HG03354 (cell line): ENCODE data around the gene CHCHD6.

Experiments
- ATAC-seq: cut with Tn5 transposase; IDR thresholded peaks from one replicate; pipeline ENCODE4 v1.9.1; 2021; ENCODE audit warnings: mild to moderate bottlenecking; ENCODE audit not compliant: unreplicated experiment, poor library complexity, severe bottlenecking

CHCHD6 gene

DNA sequence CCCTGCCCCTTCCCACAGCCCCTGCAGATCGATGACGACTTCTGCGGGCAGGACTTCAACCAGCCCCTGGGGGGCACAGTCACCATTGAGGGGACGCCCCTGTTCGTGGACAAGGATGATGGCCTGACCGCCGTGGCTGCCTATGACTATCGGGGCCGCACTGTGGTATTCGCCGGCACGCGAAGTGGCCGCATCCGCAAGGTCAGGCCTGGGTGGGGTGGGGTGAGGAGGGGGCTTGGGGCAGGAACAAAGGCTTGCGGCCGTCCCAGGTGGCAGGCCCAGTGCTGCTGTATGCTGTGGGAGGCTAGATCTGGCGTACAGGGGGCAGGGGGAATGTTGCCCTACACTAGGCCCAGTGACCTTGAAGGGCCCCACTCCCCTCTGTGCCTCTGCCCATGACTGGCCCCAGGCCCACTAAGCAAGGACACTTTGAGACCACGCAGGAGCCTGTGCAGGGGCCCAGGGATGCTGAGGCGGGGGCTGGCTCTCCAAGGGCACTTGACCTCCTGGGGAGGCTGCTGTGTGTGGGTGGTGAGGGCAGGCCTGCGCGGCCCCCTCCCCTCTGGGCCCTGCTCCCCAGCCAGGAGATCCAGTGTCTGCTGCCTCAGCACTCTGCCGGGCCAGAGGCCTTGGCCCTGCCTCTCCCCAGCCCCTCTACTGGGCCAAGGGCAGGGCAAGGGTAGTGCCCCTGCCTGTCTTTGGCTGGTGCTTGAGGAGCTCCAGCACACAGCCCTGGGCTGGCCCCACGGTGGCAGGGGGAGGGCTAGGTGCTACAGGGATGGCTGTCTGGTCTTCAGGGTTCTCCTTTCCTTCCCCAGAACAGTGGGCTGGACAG lies 287.5 kb downstream of the CHCHD6 start:
- ATAC-seq, result no peak

- no peak for ATAC-seq
Observed at GRCh38 chr3:126992216-126992615, 288.2 kb downstream of the CHCHD6 start.

DNA sequence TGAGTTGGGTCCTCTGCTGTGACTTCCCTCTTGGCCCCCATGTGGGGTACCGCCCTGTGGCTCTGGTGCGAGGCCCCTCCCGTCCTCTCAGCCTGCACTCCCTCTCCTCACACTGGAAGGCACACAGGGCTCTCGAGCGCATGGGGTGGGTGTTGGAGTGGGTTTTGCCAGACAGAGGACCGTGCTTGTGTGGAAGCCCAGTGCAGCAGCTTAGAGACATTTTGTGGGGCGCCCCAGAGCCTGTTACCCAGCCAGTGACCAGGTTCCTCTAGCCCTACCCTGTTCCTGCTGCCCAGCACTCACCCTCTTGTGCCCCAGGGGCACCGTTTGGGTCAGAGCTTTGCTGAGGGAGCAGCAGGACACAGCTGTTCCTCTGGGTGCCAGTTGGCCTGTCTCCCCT lies 288.7 kb downstream of the CHCHD6 start:
- ATAC-seq, result no peak

GRCh38 chr3:126993436-126993835 lies 289.4 kb downstream of the CHCHD6 start:
- ATAC-seq, result no peak

DNA sequence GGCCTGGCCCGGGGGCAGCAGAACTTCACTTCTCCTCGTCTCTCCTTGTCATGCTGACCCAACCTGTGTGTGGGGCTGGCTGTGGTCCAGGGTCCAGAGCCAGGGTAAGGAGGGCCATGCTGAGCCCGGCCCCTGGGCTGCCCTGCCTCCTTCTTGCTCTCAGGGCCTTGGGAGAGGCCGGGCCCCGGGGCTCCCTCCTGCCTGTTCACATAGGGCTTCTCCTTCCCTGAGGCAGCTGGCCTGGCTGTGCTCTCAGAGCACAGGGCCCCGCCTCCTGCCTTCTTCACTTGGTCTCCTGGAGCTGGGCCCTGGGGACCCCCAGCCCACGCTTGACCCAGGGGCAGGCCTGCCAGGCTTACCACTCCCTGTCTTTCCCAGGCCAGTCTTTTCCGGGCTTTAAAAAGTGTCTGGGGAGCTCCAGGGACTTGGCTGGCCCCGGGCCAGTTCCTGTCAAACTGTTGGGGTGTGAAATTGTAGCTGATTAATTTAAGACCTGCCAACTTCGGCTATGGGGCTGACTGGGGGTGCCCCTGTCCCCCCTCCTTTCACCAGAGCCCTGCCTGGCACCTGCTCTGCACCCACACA lies 290.7 kb downstream of the CHCHD6 start:
- no peak for ATAC-seq

DNA sequence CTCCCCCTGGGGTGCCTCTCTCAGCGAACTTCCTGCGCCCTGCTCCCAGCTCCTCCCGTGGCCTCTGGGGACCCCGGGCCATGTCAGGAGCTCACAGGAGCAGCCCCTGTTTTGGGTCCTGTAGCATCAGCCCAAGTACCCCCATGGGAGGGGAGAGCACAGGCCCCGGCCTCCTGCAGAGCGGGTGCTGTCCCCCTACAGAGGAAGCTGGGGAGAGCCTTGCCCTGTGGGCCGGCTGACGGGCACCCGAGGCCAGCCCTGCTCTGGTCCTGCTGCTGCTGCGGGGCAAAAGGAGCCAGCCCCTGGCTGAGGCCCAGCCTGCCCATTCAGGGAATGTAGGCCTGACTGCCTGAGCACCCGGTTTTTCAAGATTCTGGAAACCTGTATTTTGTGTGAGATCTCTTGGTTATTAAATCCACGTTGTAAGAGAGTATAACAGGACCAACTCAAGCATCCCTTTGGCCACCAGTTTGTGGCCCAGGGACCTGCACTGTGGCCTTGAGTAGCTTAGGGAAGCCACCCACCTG lies 291.3 kb downstream of the CHCHD6 start:
- no peak for ATAC-seq

- ATAC-seq, result no peak
Observed at GRCh38 chr3:126995926-126996512, 292.0 kb downstream of the CHCHD6 start.

- ATAC-seq, result no peak
Observed at GRCh38 chr3:126996905-126997304, 292.9 kb downstream of the CHCHD6 start.

- no peak for ATAC-seq
Observed at GRCh38 chr3:126997455-126998038, 293.5 kb downstream of the CHCHD6 start.

DNA sequence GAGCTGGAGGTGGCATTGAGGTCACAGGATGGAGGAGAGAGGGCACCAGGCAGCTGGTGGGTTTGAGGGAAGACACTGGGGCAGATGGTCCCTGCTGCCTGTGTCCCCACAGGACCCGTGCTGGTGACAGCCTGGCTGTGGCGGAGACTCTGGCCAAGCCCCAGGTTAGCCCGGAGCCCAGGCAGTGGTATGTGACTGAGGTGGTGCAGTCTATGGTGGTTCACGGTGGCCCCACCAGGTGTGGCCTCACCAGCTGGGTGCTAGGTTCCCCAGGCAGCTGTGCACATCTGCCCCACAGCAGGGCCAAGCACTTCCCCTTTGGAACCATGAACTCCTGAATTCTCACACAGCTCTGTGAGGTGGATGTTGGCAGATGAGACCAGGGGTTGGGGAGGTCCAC lies 294.3 kb downstream of the CHCHD6 start:
- no peak for ATAC-seq

DNA sequence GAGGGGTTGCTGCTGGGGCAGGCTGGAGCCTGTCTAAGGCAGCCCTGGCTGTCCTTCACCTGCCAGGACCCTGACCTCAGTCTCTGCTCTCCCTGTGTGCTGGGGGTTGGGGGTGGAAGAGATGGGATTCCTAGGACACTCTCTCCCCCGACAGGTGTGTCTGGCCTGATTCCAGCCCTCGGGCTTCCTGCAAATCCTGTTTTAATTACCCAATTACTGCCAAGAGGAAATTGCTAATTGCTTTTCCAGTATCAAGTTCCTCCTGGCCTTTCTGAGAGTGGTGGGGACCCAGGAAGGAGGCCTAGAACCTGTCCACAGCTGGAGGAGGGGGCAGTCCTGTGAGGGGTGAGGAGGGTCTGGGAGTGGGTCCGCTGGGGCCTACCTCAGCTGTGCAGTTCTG lies 294.7 kb downstream of the CHCHD6 start:
- no peak for ATAC-seq

DNA sequence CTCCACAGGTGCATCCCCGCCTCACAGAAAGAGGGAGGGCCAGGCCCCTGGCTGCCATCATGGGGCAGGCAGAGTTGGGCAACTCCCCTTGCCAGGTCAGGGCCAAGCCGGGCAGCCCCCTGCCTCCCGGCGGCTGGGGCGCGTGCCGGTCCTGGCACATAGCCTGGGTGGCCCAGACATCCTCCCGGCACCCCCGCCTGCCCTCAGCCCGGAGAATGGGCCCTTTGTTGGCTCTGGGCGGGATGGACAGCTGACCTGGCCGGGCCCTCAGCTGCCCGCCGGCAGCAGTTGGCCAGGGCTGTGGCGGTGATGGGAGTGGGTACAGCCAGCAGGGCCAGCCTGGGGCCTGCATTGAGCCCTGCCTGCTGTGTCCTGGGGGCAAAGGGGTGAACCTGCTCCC lies 295.3 kb downstream of the CHCHD6 start:
- ATAC-seq, result no peak

DNA sequence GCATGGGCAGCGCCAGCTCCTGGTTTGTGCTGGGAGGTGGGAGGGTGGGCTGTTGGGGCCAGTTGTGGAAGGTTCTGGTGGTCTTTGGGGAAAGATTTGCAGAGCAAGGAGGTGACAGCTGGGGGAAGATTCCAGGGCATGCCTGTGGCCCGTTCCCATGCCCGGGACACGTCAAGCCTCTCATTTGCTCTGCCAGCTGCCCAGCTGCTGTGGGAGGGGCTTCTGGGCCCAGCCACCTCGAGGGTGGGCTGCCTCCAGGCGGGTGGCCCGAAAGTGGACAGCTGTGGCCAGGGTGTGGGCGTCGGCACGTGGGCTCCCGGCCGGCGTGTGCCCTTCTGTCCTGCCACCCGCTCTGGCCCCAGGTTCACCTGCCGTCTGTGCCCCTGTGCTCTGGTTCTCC lies 296.1 kb downstream of the CHCHD6 start:
- no peak for ATAC-seq

DNA sequence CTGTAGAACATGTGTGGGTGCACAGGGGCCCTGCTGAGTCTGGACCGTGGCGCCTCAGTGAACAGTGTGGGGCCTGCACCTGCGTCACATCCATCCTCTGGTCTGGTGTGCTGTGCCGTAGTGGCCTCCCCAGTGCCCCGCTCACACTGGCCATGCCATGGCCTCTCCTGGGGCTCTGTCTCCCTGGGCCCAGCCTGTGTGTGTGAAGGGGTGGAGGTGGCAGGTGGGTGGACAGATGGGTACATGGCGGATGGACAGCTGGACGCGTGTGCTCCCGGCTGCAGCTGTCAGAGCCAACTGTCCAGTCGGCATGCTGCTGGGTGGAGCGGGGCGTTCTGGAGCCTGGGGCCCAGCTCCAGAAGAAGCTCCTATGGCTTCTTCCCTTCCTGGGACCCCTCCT lies 296.7 kb downstream of the CHCHD6 start:
- no peak for ATAC-seq

GRCh38 chr3:127001486-127002194 lies 297.6 kb downstream of the CHCHD6 start:
- ATAC-seq, result no peak

- ATAC-seq, result no peak
Observed at GRCh38 chr3:127002195-127003174, 298.4 kb downstream of the CHCHD6 start.

DNA sequence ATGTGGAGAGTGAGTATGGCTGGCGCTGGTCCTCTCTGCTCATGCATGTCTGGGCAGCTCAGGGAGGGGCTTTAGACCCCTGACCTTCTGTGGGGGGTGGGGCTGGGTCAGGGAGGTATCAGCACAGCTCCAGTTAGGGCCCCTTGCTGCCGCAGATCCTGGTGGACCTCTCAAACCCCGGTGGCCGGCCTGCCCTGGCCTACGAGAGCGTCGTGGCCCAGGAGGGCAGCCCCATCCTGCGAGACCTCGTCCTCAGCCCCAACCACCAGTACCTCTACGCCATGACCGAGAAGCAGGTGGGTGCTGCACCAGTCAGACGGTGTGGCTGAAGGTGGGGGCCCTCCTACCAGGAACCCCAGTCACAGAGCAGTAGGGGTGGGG lies 299.1 kb downstream of the CHCHD6 start:
- ATAC-seq, result no peak

GRCh38 chr3:127003601-127004280 lies 299.7 kb downstream of the CHCHD6 start:
- ATAC-seq, result no peak
